H1 (cell line): ENCODE measurements around the gene GDPD5. TPM values are rescaled to one million over a fixed set of nuclear protein-coding genes. Genes with fewer than 3 reads are reported as not detected.

Source experiments
- CTCF ChIA-PET: fragments of 300-600 bp; sonication (Branson Sonifier 250); formaldehyde crosslinking; loops from one replicate; lab custom pipeline; 2021; ENCODE audit not compliant: partially characterized antibody; lab: Charles Lee
- POLR2A ChIA-PET: fragments of 300-600 bp; sonication (Branson Sonifier 250); formaldehyde crosslinking; loops from one replicate; lab custom pipeline; 2021; ENCODE audit warnings: inconsistent platforms; ENCODE audit not compliant: partially characterized antibody; lab: Charles Lee
- DNase-seq, 2 experiments: peaks; one replicate each; pipeline versions ENCODE4 v3.0.0 to v3.0.0-alpha.2; 2010 to 2022; ENCODE audit warnings: low spot score in 2 of 2, low read depth in 1 of 2, mixed read lengths in 1 of 2
- FAIRE-seq: peaks from 2 replicates; lab custom pipeline; 2011; peaks lifted over from hg19 to GRCh38; lab: Jason Lieb, UNC
- H2AFZ ChIP-seq: 2 replicates; pipeline ENCODE4 v1.8.1; 2012; ENCODE audit warnings: low read length, inconsistent platforms
- H2AK5ac ChIP-seq: 2 replicates; pipeline ENCODE4 v1.6.1; 2013; ENCODE audit warnings: low read depth, low read length
- H2BK120ac ChIP-seq: replicated peaks from 2 replicates; pipeline ENCODE3; 2013; ENCODE audit warnings: low read depth, low read length, inconsistent platforms
- H2BK12ac ChIP-seq: 2 replicates; pipeline ENCODE4 v1.6.1; 2013; ENCODE audit warnings: low read depth, low read length
- H2BK15ac ChIP-seq: 2 replicates; pipeline ENCODE4 v1.6.1; 2013; ENCODE audit warnings: low read length
- H2BK20ac ChIP-seq: 2 replicates; pipeline ENCODE4 v1.6.1; 2013; ENCODE audit warnings: low read length
- H2BK5ac ChIP-seq: 2 replicates; pipeline ENCODE4 v1.6.1; 2013; ENCODE audit warnings: low read depth, low read length
- H3K14ac ChIP-seq: 2 replicates; pipeline ENCODE4 v1.6.1; 2013; ENCODE audit warnings: inconsistent platforms; ENCODE audit not compliant: insufficient read length
- H3K18ac ChIP-seq: 2 replicates; pipeline ENCODE4 v1.6.1; 2013; ENCODE audit warnings: low read length; ENCODE audit errors: extremely low read depth
- H3K23ac ChIP-seq: 2 replicates; pipeline ENCODE4 v1.6.1; 2013; ENCODE audit warnings: inconsistent platforms; ENCODE audit not compliant: insufficient read length
- H3K23me2 ChIP-seq: 2 replicates; pipeline ENCODE4 v1.6.1; 2013; ENCODE audit warnings: low read depth, low read length
- H3K27ac ChIP-seq: 2 replicates; pipeline ENCODE4 v1.6.1; 2011; ENCODE audit warnings: low read depth, low read length, inconsistent platforms
- H3K27me3 ChIP-seq, 4 experiments: replicated peaks in 1 of 4; 1 replicate in 1 of 4; 2 replicates in 3 of 4; pipeline versions ENCODE4 v1.6.1 to v1.8.1; 2011 to 2013; ENCODE audit warnings: low read length in 3 of 4, mild to moderate bottlenecking in 3 of 4, inconsistent platforms in 2 of 4, mixed read lengths in 2 of 4, moderate library complexity in 1 of 4; ENCODE audit not compliant: control insufficient read depth in 3 of 4, insufficient read depth in 3 of 4; ENCODE audit errors: extremely low read depth in 1 of 4
- H3K36me3 ChIP-seq, 4 experiments: 2 replicates each; pipeline versions ENCODE4 v1.6.1 to v1.8.1; 2011 to 2013; ENCODE audit warnings: mild to moderate bottlenecking in 4 of 4, low read length in 3 of 4, moderate library complexity in 2 of 4, control low read depth in 1 of 4, inconsistent platforms in 1 of 4; ENCODE audit not compliant: insufficient read depth in 4 of 4, control insufficient read depth in 2 of 4
- H3K4ac ChIP-seq: replicated peaks from 2 replicates; pipeline ENCODE3; 2013; ENCODE audit warnings: low read length, low read depth, mixed read lengths, inconsistent platforms; ENCODE audit not compliant: insufficient read length
- H3K4me1 ChIP-seq, 4 experiments: replicated peaks in 1 of 4; 1 replicate in 1 of 4; 2 replicates in 3 of 4; pipeline versions ENCODE4 v1.6.1 to v1.8.1; 2011 to 2013; ENCODE audit warnings: low read length in 3 of 4, inconsistent platforms in 2 of 4, mixed read lengths in 1 of 4; ENCODE audit not compliant: insufficient read depth in 4 of 4, control insufficient read depth in 3 of 4
- H3K4me2 ChIP-seq, 2 experiments: 2 replicates each; pipeline versions ENCODE4 v1.6.1 to v1.8.1; 2011 to 2013; ENCODE audit warnings: low read depth in 2 of 2, low read length in 2 of 2, control low read depth in 1 of 2, inconsistent platforms in 1 of 2, mild to moderate bottlenecking in 1 of 2; ENCODE audit not compliant: insufficient read depth in 1 of 2
- H3K4me3 ChIP-seq, 4 experiments: fragments of 200-600, 300-600 bp in 1 of 4; sonication (generic), shearing (Covaris generic), sonication (Bioruptor Twin) in 1 of 4; 2 replicates each; pipeline versions ENCODE4 v1.5.1 to v1.8.1; 2011 to 2016; ENCODE audit warnings: low read length in 4 of 4, low read depth in 3 of 4, control low read depth in 2 of 4, inconsistent platforms in 2 of 4, mild to moderate bottlenecking in 2 of 4, mixed read lengths in 1 of 4, moderate library complexity in 1 of 4; ENCODE audit not compliant: insufficient read depth in 2 of 4; ENCODE audit errors: extremely low read depth in 1 of 4
- H3K56ac ChIP-seq: replicated peaks from 2 replicates; pipeline ENCODE3; 2013; ENCODE audit warnings: low read depth, mild to moderate bottlenecking, mixed read lengths, low read length, inconsistent platforms; ENCODE audit not compliant: insufficient read length
- H3K79me1 ChIP-seq: 2 replicates; pipeline ENCODE4 v1.6.1; 2013; ENCODE audit warnings: low read depth, low read length, control low read depth
- H3K79me2 ChIP-seq, 2 experiments: 2 replicates each; pipeline versions ENCODE4 v1.6.1 to v1.8.1; 2012 to 2013; ENCODE audit warnings: low read length in 2 of 2, mild to moderate bottlenecking in 2 of 2, inconsistent platforms in 1 of 2; ENCODE audit not compliant: insufficient read depth in 2 of 2, control insufficient read depth in 1 of 2
- H3K9ac ChIP-seq, 4 experiments: replicated peaks in 1 of 4; 1 replicate in 1 of 4; 2 replicates in 3 of 4; pipeline versions ENCODE4 v1.6.1 to v1.8.1; 2011 to 2013; ENCODE audit warnings: low read depth in 3 of 4, low read length in 3 of 4, control low read depth in 2 of 4, mild to moderate bottlenecking in 2 of 4, moderate library complexity in 2 of 4, inconsistent platforms in 1 of 4; ENCODE audit errors: extremely low read depth in 1 of 4
- H3K9me3 ChIP-seq, 2 experiments: 2 replicates each; pipeline versions ENCODE4 v1.6.1 to v1.8.1; 2012 to 2013; ENCODE audit warnings: mild to moderate bottlenecking in 2 of 2, moderate library complexity in 2 of 2, control low read depth in 1 of 2, inconsistent platforms in 1 of 2, low read depth in 1 of 2, low read length in 1 of 2, mixed read lengths in 1 of 2; ENCODE audit not compliant: insufficient read depth in 2 of 2
- H4K20me1 ChIP-seq, 2 experiments: replicated peaks in 1 of 2; 2 replicates each; pipeline versions ENCODE3 to v1.8.1; 2011 to 2013; ENCODE audit warnings: inconsistent platforms in 2 of 2, low read length in 2 of 2, mild to moderate bottlenecking in 1 of 2; ENCODE audit not compliant: insufficient read depth in 2 of 2, control insufficient read depth in 1 of 2
- H4K5ac ChIP-seq: 2 replicates; pipeline ENCODE4 v1.6.1; 2013; ENCODE audit warnings: low read length, low read depth, mixed read lengths, inconsistent platforms; ENCODE audit not compliant: insufficient read length
- H4K8ac ChIP-seq: 2 replicates; pipeline ENCODE4 v1.8.0; 2013; ENCODE audit warnings: mild to moderate bottlenecking, moderate library complexity, low read length, inconsistent platforms; ENCODE audit not compliant: insufficient read depth; ENCODE audit errors: extremely low read depth
- H4K91ac ChIP-seq: replicated peaks from 2 replicates; pipeline ENCODE3; 2013; ENCODE audit warnings: low read length, mixed read lengths, inconsistent platforms; ENCODE audit not compliant: insufficient read length
- ASH2L ChIP-seq: fragments of 200-600, 300-600 bp; sonication (generic); IDR thresholded peaks from one replicate; pipeline ENCODE4 v1.7.1; 2017; ENCODE audit warnings: low read length
- ATF3 ChIP-seq: IDR thresholded peaks from 2 replicates; pipeline ENCODE4 v1.6.1; 2011; ENCODE audit warnings: low read depth, mild to moderate bottlenecking, low read length; ENCODE audit not compliant: insufficient read depth
- CEBPB ChIP-seq: IDR thresholded peaks from 2 replicates; pipeline ENCODE4 v1.6.1; 2012; ENCODE audit warnings: low read depth, low read length
- FOSL1 ChIP-seq: IDR thresholded peaks from 2 replicates; pipeline ENCODE4 v1.6.1; 2011; ENCODE audit warnings: mild to moderate bottlenecking, low read depth, low read length, moderate library complexity; ENCODE audit not compliant: insufficient read depth
- JUND ChIP-seq: IDR thresholded peaks from 2 replicates; pipeline ENCODE4 v1.6.1; 2011; ENCODE audit warnings: mild to moderate bottlenecking, improper control_type of control experiment, low read length
- NANOG ChIP-seq: IDR thresholded peaks from 2 replicates; pipeline ENCODE4 v1.6.1; 2011; ENCODE audit warnings: low read length, low read depth, mild to moderate bottlenecking, inconsistent platforms; ENCODE audit not compliant: insufficient read depth, poor library complexity, severe bottlenecking
- PHF8 ChIP-seq: fragments of 200-600 bp; sonication (generic); conservative IDR thresholded peaks from 2 replicates; pipeline ENCODE4 v1.7.1; 2012; ENCODE audit warnings: low read depth, mild to moderate bottlenecking, inconsistent platforms, low read length, moderate library complexity
- POLR2A ChIP-seq, 2 experiments: IDR thresholded peaks; 1 replicate in 1 of 2; 2 replicates in 1 of 2; pipeline ENCODE4 v1.6.1; 2011; ENCODE audit warnings: low read depth in 2 of 2, low read length in 2 of 2, mild to moderate bottlenecking in 2 of 2; ENCODE audit errors: control extremely low read depth in 1 of 2
- POU5F1 ChIP-seq: IDR thresholded peaks from 2 replicates; pipeline ENCODE4 v1.6.1; 2011; ENCODE audit warnings: low read depth, mild to moderate bottlenecking, low read length, moderate library complexity
- SIN3A ChIP-seq, 2 experiments: IDR thresholded peaks in 1 of 2; conservative IDR thresholded peaks in 1 of 2; 2 replicates each; pipeline ENCODE4 v1.6.1; 2011 to 2012; ENCODE audit warnings: low read length in 2 of 2, improper control_type of control experiment in 1 of 2, low read depth in 1 of 2, mild to moderate bottlenecking in 1 of 2
- SP4 ChIP-seq: IDR thresholded peaks from 2 replicates; pipeline ENCODE4 v1.6.1; 2012; ENCODE audit warnings: low read length, inconsistent platforms
- WGBS, 2 experiments: shearing (Covaris generic) in 1 of 2; methylation state at CpG; one replicate each; pipeline versions ENCODE4 v1.1.6 to v1.1.7; 2013 to 2015; ENCODE audit warnings: low lambda C conversion rate in 2 of 2, mixed read lengths in 2 of 2, inconsistent platforms in 1 of 2, low coverage in 1 of 2, missing lambda C conversion rate in 1 of 2; ENCODE audit not compliant: insufficient replicate concordance in 2 of 2, insufficient coverage in 1 of 2, insufficient read length in 1 of 2; ENCODE audit errors: extremely low coverage in 1 of 2, missing lambda C conversion rate in 1 of 2; 5-methylcytosine and 5-hydroxymethylcytosine counted together
- polyA plus RNA-seq, 7 experiments: library from polyadenylated mRNA; depleted of rRNA in 3 of 7; stranded (reverse) in 5 of 7; unstranded in 2 of 7; fragments of >200 nt in 5 of 7; fragments of 200-250 nt in 2 of 7; gene quantifications; 1 replicate in 5 of 7; 2 replicates in 1 of 7; 4 replicates in 1 of 7; pipeline versions ENCODE4 v1.2.1 to v1.2.3, GENCODE V29; 2011 to 2013; ENCODE audit warnings: missing spikeins in 2 of 7, mixed read lengths in 2 of 7
- total RNA-seq: library from RNA; stranded (reverse); fragmentation: NEBNext Ultra II Directional; extraction: Animal tissue kit (Norgen Biotek cat#: 25700); gene quantifications from 2 replicates; pipeline ENCODE4 v1.2.1, GENCODE V29; 2021

The GDPD5 gene
- total and polyA plus RNA-seq, 2 of the 8 experiments (the other 6 are each of a cell fraction or from before 2014, with no cell fraction given) = 7.8 to 8.6 TPM

GRCh38 chr11:75532200-75533048 is 6.7 kb upstream of the GDPD5 start:
- H2BK20ac ChIP-seq = no peak overlapping the region
- H3K18ac ChIP-seq = no peak overlapping the region
- H3K4me1 ChIP-seq = peaks cover 0 to 5% (median under 1%) of the 10 kb centered on the region in 4 experiments; a peak in 1 of 7 replicates
- no peak overlapping the region for H3K27ac ChIP-seq
- 0 out of 2 replicates have a peak overlapping the region, but pooled peaks have one; percentile 31 for H2BK12ac ChIP-seq
- DNase-seq (peak in 1 of 2 experiments; percentile 92), FAIRE-seq (peak; percentile 52)
- H3K79me1 ChIP-seq = no peaks in the 10 kb centered on the region; the same call in 1 of the 2 replicates
- peak overlapping the region; percentile 88; the same call in 1 of the 2 replicates for H2BK15ac ChIP-seq
- no peaks in the 10 kb centered on the region for H3K9me3 ChIP-seq
- H3K4ac ChIP-seq = no peak overlapping the region
- H3K79me2 ChIP-seq = no peaks in the 10 kb centered on the region
- peak overlapping the region; percentile 0 to 62; a peak in 3 of 4 replicates for H3K4me2 ChIP-seq
- H3K27me3 ChIP-seq = no peaks in the 10 kb centered on the region
- no peak overlapping the region for H3K23ac ChIP-seq
- H4K8ac ChIP-seq = no peak overlapping the region
- peak overlapping the region in 3 of 4 experiments; percentile 5 to 43 (median 17); a peak in 1 of 8 replicates for H3K4me3 ChIP-seq
- 41% methylated on average over 7 of the region's 7 CpGs; no CpG with 5 or more reads in 1 of the 2 experiments for WGBS, 2 experiments
- H2AFZ ChIP-seq = peak overlapping the region; percentile 71; the same call in 1 of the 2 replicates
- H3K14ac ChIP-seq = no peak overlapping the region
- H3K36me3 ChIP-seq = no peaks in the 10 kb centered on the region
- CTCF ChIA-PET = interaction anchor here (0.6 to 27.2 kb wide), 57 partner anchors 8 to 1547 kb away, joined by 3 to 603 read pairs (median 4); partner anchors contain the start of genes KLHL35 and SERPINH1
- H4K91ac ChIP-seq = no peak overlapping the region
- no peak overlapping the region for H2BK120ac ChIP-seq
- no peaks in the 10 kb centered on the region for H4K20me1 ChIP-seq
- no peak overlapping the region for H2AK5ac ChIP-seq
- H3K56ac ChIP-seq = no peak overlapping the region
- no peaks in the 10 kb centered on the region for H3K23me2 ChIP-seq
- no peak overlapping the region for H2BK5ac ChIP-seq
- POLR2A ChIA-PET = interaction anchor here (0.6 to 2.5 kb wide), 18 partner anchors 10 to 196 kb away, joined by 3 to 16 read pairs (median 4); no protein-coding TSS in a partner anchor
- no peak overlapping the region; a peak in 1 of 7 replicates for H3K9ac ChIP-seq
- no peak overlapping the region for H4K5ac ChIP-seq
- 0 out of 2 replicates have a peak, but pooled peaks have one; percentile 34 for TF ChIP-seq SP4
- TF ChIP-seq POLR2A (IDR thresholded peaks at IDR 0.05; ENCODE audit: control extremely low read depth in 1 of 2, low read depth in 2 of 2, low read length in 2 of 2) = no peak
- TF ChIP-seq FOSL1 = no peak
- peak; percentile 51 for TF ChIP-seq ASH2L
- TF ChIP-seq CEBPB = no peak
- no peak for TF ChIP-seq ATF3
- TF ChIP-seq NANOG = no peak
- TF ChIP-seq PHF8 = no peak
- no peak for TF ChIP-seq JUND
- no peak for TF ChIP-seq POU5F1
- no peak for TF ChIP-seq SIN3A (conservative IDR thresholded peaks at IDR 0.05 in 1 of 2, IDR thresholded peaks at IDR 0.05 in 1 of 2; ENCODE audit: low read depth in 1 of 2, low read length in 2 of 2)
